Effector memory CD4-positive, alpha-beta T cell (primary cell): ENCODE data around the gene FOXE3.

Experiments
- DNase-seq, 3 donors: peaks; one replicate each; pipeline ENCODE4 v3.0.0-alpha.2; 2020
- H3K27ac ChIP-seq: 2 replicates; pipeline ENCODE4 v1.7.0; 2013; ENCODE audit warnings: mild to moderate bottlenecking, low read length, moderate library complexity; ENCODE audit not compliant: insufficient read depth, poor library complexity, severe bottlenecking
- H3K27me3 ChIP-seq: replicated peaks from 2 replicates; pipeline ENCODE4 v1.7.0; 2013; ENCODE audit warnings: mild to moderate bottlenecking, low read length; ENCODE audit not compliant: insufficient read depth, control insufficient read depth, poor library complexity, severe bottlenecking
- H3K36me3 ChIP-seq: 2 replicates; pipeline ENCODE4 v1.7.0; 2013; ENCODE audit warnings: mild to moderate bottlenecking, low read length, moderate library complexity; ENCODE audit not compliant: control insufficient read depth, insufficient read depth
- H3K4me1 ChIP-seq: 2 replicates; pipeline ENCODE4 v1.7.0; 2013; ENCODE audit warnings: low read length, mild to moderate bottlenecking; ENCODE audit not compliant: control insufficient read depth, insufficient read depth, poor library complexity, severe bottlenecking
- H3K4me3 ChIP-seq: 2 replicates; pipeline ENCODE4 v1.7.0; 2013; ENCODE audit warnings: low read length, low read depth, mild to moderate bottlenecking; ENCODE audit not compliant: insufficient read depth, poor library complexity, severe bottlenecking
- H3K9me3 ChIP-seq: 2 replicates; pipeline ENCODE4 v1.7.0; 2013; ENCODE audit warnings: mild to moderate bottlenecking, low read length, moderate library complexity; ENCODE audit not compliant: control insufficient read depth

FOXE3 gene

GRCh38 chr1:47465605-47466004 lies 49.5 kb downstream of the FOXE3 start:
- no peaks in the 10 kb centered on the region for H3K9me3 ChIP-seq
- no peak overlapping the region for H3K4me3 ChIP-seq
- no peaks in the 10 kb centered on the region for H3K4me1 ChIP-seq
- H3K36me3 ChIP-seq, result no peaks in the 10 kb centered on the region
- H3K27me3 ChIP-seq, result no peaks in the 10 kb centered on the region
- DNase-seq, result no peak
- no peak overlapping the region for H3K27ac ChIP-seq
